Endothelial cell of umbilical vein (primary cell): ENCODE data around the gene TBC1D8B. TPM values are rescaled to one million over a fixed set of nuclear protein-coding genes. Genes with fewer than 3 reads are reported as not detected.

Experiments used
- BruUV-seq: library from RNA; stranded (reverse); fragments of 400-500 nt; replicated peaks from 2 replicates; lab custom pipeline; 2021; lab: Mats Ljungman, UMichigan
- CTCF ChIA-PET: fragments of 300-600, 350-600 bp; sonication (Branson Sonifier 250); formaldehyde crosslinking; loops from one replicate; lab custom pipeline; 2021; ENCODE audit warnings: antibody characterized with exemption, inconsistent platforms; lab: Charles Lee
- POLR2A ChIA-PET: fragments of 300-600, 350-600 bp; sonication (Branson Sonifier 250); formaldehyde crosslinking; loops from one replicate; lab custom pipeline; 2021; ENCODE audit warnings: antibody characterized with exemption, inconsistent platforms; lab: Charles Lee
- DNase-seq: peaks from one replicate; pipeline ENCODE4 v3.0.0-alpha.2; 2011; ENCODE audit warnings: low read depth, low spot score
- FAIRE-seq: peaks from 2 replicates; lab custom pipeline; 2011; peaks lifted over from hg19 to GRCh38; lab: Jason Lieb, UNC
- H2AFZ ChIP-seq: 2 replicates; pipeline ENCODE4 v1.6.0; 2012; ENCODE audit warnings: low read depth, low read length, control low read depth, inconsistent platforms
- H3K27ac ChIP-seq: 2 replicates; pipeline ENCODE4 v1.5.1; 2011; ENCODE audit warnings: low read depth, mild to moderate bottlenecking, control low read depth, low read length, moderate library complexity; ENCODE audit not compliant: insufficient read depth
- H3K27me3 ChIP-seq, 2 experiments: 2 replicates each; pipeline versions ENCODE4 v1.6.0 to v1.6.1; 2011; ENCODE audit warnings: low read length in 2 of 2, mixed read lengths in 1 of 2; ENCODE audit not compliant: control insufficient read depth in 2 of 2, insufficient read depth in 2 of 2
- H3K36me3 ChIP-seq, 2 experiments: 2 replicates in 1 of 2; 3 replicates in 1 of 2; pipeline ENCODE4 v1.5.1; 2011; ENCODE audit warnings: low read length in 2 of 2, mild to moderate bottlenecking in 1 of 2, moderate library complexity in 1 of 2; ENCODE audit not compliant: control insufficient read depth in 2 of 2, insufficient read depth in 2 of 2; ENCODE audit errors: extremely low read depth in 1 of 2
- H3K4me1 ChIP-seq: 3 replicates; pipeline ENCODE4 v1.5.1; 2011; ENCODE audit warnings: mild to moderate bottlenecking, low read length; ENCODE audit not compliant: control insufficient read depth, insufficient read depth; ENCODE audit errors: extremely low read depth
- H3K4me2 ChIP-seq: 2 replicates; pipeline ENCODE4 v1.6.1; 2011; ENCODE audit warnings: low read length, control low read depth, mixed read lengths; ENCODE audit not compliant: insufficient read depth
- H3K4me3 ChIP-seq, 3 experiments: fragments of 200-600 bp in 1 of 3; sonication (generic), shearing (Covaris generic) in 1 of 3; replicated peaks in 1 of 3; 2 replicates each; pipeline ENCODE4 v1.5.1; 2011 to 2016; ENCODE audit warnings: control low read depth in 3 of 3, low read length in 3 of 3, mild to moderate bottlenecking in 2 of 3, inconsistent platforms in 1 of 3, low read depth in 1 of 3, moderate library complexity in 1 of 3; ENCODE audit not compliant: insufficient read depth in 1 of 3
- H3K79me2 ChIP-seq: 2 replicates; pipeline ENCODE4 v1.6.0; 2012; ENCODE audit warnings: low read length, inconsistent platforms; ENCODE audit not compliant: control insufficient read depth, insufficient read depth
- H3K9ac ChIP-seq: replicated peaks from 2 replicates; pipeline ENCODE3; 2011; ENCODE audit warnings: low read length, control low read depth; ENCODE audit not compliant: insufficient read depth; ENCODE audit errors: extremely low read depth
- H3K9me1 ChIP-seq: replicated peaks from 3 replicates; pipeline ENCODE4 v1.6.0; 2011; ENCODE audit warnings: mild to moderate bottlenecking, low read length; ENCODE audit not compliant: control insufficient read depth, insufficient read depth; ENCODE audit errors: extremely low read depth
- H3K9me3 ChIP-seq: replicated peaks from 2 replicates; pipeline ENCODE4 v1.5.1; 2012; ENCODE audit warnings: low read length, inconsistent platforms; ENCODE audit not compliant: control insufficient read depth, insufficient read depth
- H4K20me1 ChIP-seq: replicated peaks from 2 replicates; pipeline ENCODE3; 2011; ENCODE audit warnings: mild to moderate bottlenecking, low read length; ENCODE audit not compliant: control insufficient read depth, insufficient read depth; ENCODE audit errors: extremely low read depth
- CTCF ChIP-seq, 2 donors: IDR thresholded peaks; 1 replicate in 1 of 2; 2 replicates in 1 of 2; pipeline ENCODE4 v1.5.1; 2011; ENCODE audit warnings: low read length in 2 of 2, mild to moderate bottlenecking in 2 of 2, moderate library complexity in 2 of 2, control low read depth in 1 of 2, inconsistent platforms in 1 of 2, low read depth in 1 of 2; ENCODE audit not compliant: insufficient read depth in 1 of 2; ENCODE audit errors: extremely low read depth in 1 of 2
- EZH2 ChIP-seq: IDR thresholded peaks from 2 replicates; pipeline ENCODE4 v1.6.1; 2012; ENCODE audit warnings: borderline replicate concordance, low read depth, mild to moderate bottlenecking, moderate library complexity, low read length, inconsistent platforms; ENCODE audit not compliant: severe bottlenecking
- FOS ChIP-seq: IDR thresholded peaks from 2 replicates; pipeline ENCODE4 v1.6.1; 2011; ENCODE audit warnings: mild to moderate bottlenecking, low read length, moderate library complexity, borderline replicate concordance; ENCODE audit not compliant: insufficient read depth
- GATA2 ChIP-seq: IDR thresholded peaks from 2 replicates; pipeline ENCODE4 v1.7.0; 2011; ENCODE audit warnings: low read depth, mild to moderate bottlenecking, moderate library complexity, mixed read lengths, low read length; ENCODE audit not compliant: insufficient read length, insufficient read depth
- JUN ChIP-seq: IDR thresholded peaks from 2 replicates; pipeline ENCODE4 v1.6.1; 2011; ENCODE audit warnings: borderline replicate concordance, low read depth; ENCODE audit not compliant: insufficient read length, insufficient read depth
- MAX ChIP-seq: IDR thresholded peaks from 2 replicates; pipeline ENCODE4 v1.6.1; 2011; ENCODE audit not compliant: insufficient read depth, insufficient read length
- MYC ChIP-seq: IDR thresholded peaks from one replicate; pipeline ENCODE4 v1.6.1; 2011; ENCODE audit warnings: mild to moderate bottlenecking, low read depth, low read length
- POLR2A ChIP-seq: IDR thresholded peaks from 2 replicates; pipeline ENCODE4 v1.6.1; 2012; ENCODE audit warnings: low read depth, mild to moderate bottlenecking, control low read depth, low read length
- POLR2AphosphoS5 ChIP-seq: IDR thresholded peaks from 2 replicates; pipeline ENCODE4 v1.6.1; 2012; ENCODE audit warnings: low read depth, mild to moderate bottlenecking, control low read depth, low read length, moderate library complexity; ENCODE audit not compliant: insufficient read depth
- dilution Hi-C: fragments of 300-500 bp; cut with MboI; formaldehyde crosslinking; loops from one replicate; pipeline ENCODE4 v1.15.0; 2019; ENCODE audit warnings: low sequenced_read_pairs; ENCODE audit not compliant: extremely low pct_ligation_motif_present
- intact Hi-C: fragments of 100-400 bp; cut with micrococcal nuclease; formaldehyde crosslinking; loops from one replicate; pipeline ENCODE4 v1.10.0; 2022
- polyA plus RNA-seq, 4 experiments: library from polyadenylated mRNA; depleted of rRNA in 3 of 4; stranded (reverse) in 3 of 4; unstranded in 1 of 4; fragments of >200 nt; gene quantifications; 2 replicates each; pipeline versions ENCODE4 v1.2.1 to v1.2.3, GENCODE V29; 2011 to 2012; ENCODE audit warnings: missing spikeins in 1 of 4
- total RNA-seq: library from RNA; stranded (reverse); gene quantifications from 2 replicates; pipeline ENCODE4 v1.2.3, GENCODE V29; 2021

TBC1D8B gene
- total and polyA plus RNA-seq, 2 donors (not counting 3 experiments of a cell fraction or from before 2014, with no cell fraction given) = 1.4 to 3.9 TPM

- Histone ChIP-seq H3K4me1 (no peaks in the 10 kb centered on the region), H3K36me3 (no peaks in the 10 kb centered on the region), H3K9me1 (no peaks in the 10 kb centered on the region), H3K9me3 (no peaks in the 10 kb centered on the region), H3K79me2 (no peaks in the 10 kb centered on the region), H3K9ac (no peak overlapping the region), H4K20me1 (no peaks in the 10 kb centered on the region), H3K4me3 (no peak overlapping the region), H3K27me3 (no peaks in the 10 kb centered on the region), H3K27ac (no peak overlapping the region), H3K4me2 (no peak overlapping the region), H2AFZ (no peak overlapping the region)
- CTCF ChIA-PET = no interaction called here
- POLR2A ChIA-PET = no interaction called here
- FAIRE-seq (no peak), DNase-seq (no peak)
- no TSS peak for BruUV-seq
- TF ChIP-seq FOS = no peak
- no peak for TF ChIP-seq GATA2
- TF ChIP-seq POLR2AphosphoS5 = no peak
- TF ChIP-seq MYC = no peak
- no peak for TF ChIP-seq JUN
- no peak for TF ChIP-seq POLR2A
- intact Hi-C loops (no loop called here), dilution Hi-C loops (no loop called here)
These were observed 27.5 kb upstream of the TBC1D8B start for GRCh38 chrX:106774981-106775380.

- H3K36me3 ChIP-seq = no peaks in the 10 kb centered on the region
- H2AFZ ChIP-seq = no peak overlapping the region
- no peak overlapping the region for H3K4me3 ChIP-seq
- H3K27me3 ChIP-seq = no peaks in the 10 kb centered on the region
- H3K79me2 ChIP-seq = no peaks in the 10 kb centered on the region
- dilution Hi-C loops = no loop called here
- H3K9me3 ChIP-seq = no peaks in the 10 kb centered on the region
- H3K9me1 ChIP-seq = no peaks in the 10 kb centered on the region
- DNase-seq = no peak
- no peak overlapping the region for H3K9ac ChIP-seq
- H3K27ac ChIP-seq = no peak overlapping the region
- ChIA-PET CTCF (no interaction called here), POLR2A (no interaction called here)
- no peaks in the 10 kb centered on the region for H3K4me1 ChIP-seq
- intact Hi-C loops = no loop called here
- no TSS peak for BruUV-seq
- no peak for TF ChIP-seq GATA2
- no peak for TF ChIP-seq POLR2AphosphoS5
- TF ChIP-seq CTCF (IDR thresholded peaks at IDR 0.05; ENCODE audit: extremely low read depth in 1 of 2, insufficient read depth in 1 of 2, low read depth in 1 of 2, low read length in 2 of 2) = no peak
- TF ChIP-seq EZH2 = no peak
- TF ChIP-seq MAX = no peak
- TF ChIP-seq JUN = no peak
- TF ChIP-seq POLR2A = no peak
- no peak for TF ChIP-seq FOS
- TF ChIP-seq MYC = no peak
- H3K4me2 ChIP-seq = no peak overlapping the region
- FAIRE-seq = no peak
- H4K20me1 ChIP-seq = no peaks in the 10 kb centered on the region
These were observed 22.2 kb upstream of the TBC1D8B start for GRCh38 chrX:106780264-106780663.
